GM23338 (cell line): ENCODE data around the gene RIN3. TPM values are rescaled to one million over a fixed set of nuclear protein-coding genes. Genes with fewer than 3 reads are reported as not detected.

ENCODE experiments used
- ATAC-seq: fragments of 200-7000 bp; cut with Tn5 transposase; 3 replicates; pipeline ENCODE4 v1.9.1; 2020
- DNase-seq: peaks from one replicate; pipeline ENCODE4 v3.0.0-alpha.2; 2015; ENCODE audit warnings: low spot score
- H2AFZ ChIP-seq: fragments of 200-600 bp; sonication (generic); 2 replicates; pipeline ENCODE4 v1.8.0; 2016; ENCODE audit warnings: antibody characterized with exemption, mild to moderate bottlenecking, moderate library complexity
- H3F3A ChIP-seq: fragments of 200-600 bp; sonication (generic); replicated peaks from 2 replicates; pipeline ENCODE4 v1.8.0; 2017; ENCODE audit warnings: antibody characterized with exemption, mixed run types, low read depth
- H3K27ac ChIP-seq: fragments of 200-600 bp; sonication (generic); 2 replicates; pipeline ENCODE4 v1.6.1; 2016; ENCODE audit warnings: low read depth
- H3K27me3 ChIP-seq: fragments of 200-600 bp; sonication (generic); 2 replicates; pipeline ENCODE4 v1.8.0; 2016; ENCODE audit warnings: mild to moderate bottlenecking, mixed run types, moderate library complexity; ENCODE audit not compliant: insufficient read depth
- H3K36me3 ChIP-seq: fragments of 200-600 bp; sonication (generic); 2 replicates; pipeline ENCODE4 v1.8.0; 2016; ENCODE audit warnings: mild to moderate bottlenecking; ENCODE audit not compliant: insufficient read depth
- H3K4me1 ChIP-seq: fragments of 200-600 bp; sonication (generic); 2 replicates; pipeline ENCODE4 v1.8.0; 2016; ENCODE audit warnings: mild to moderate bottlenecking, moderate library complexity; ENCODE audit not compliant: insufficient read depth
- H3K4me2 ChIP-seq: fragments of 200-600 bp; sonication (generic); 2 replicates; pipeline ENCODE4 v1.7.1; 2017; ENCODE audit warnings: mixed run types
- H3K4me3 ChIP-seq: fragments of 200-600 bp; sonication (generic); 2 replicates; pipeline ENCODE4 v1.6.1; 2016; ENCODE audit warnings: mixed run types
- H3K79me2 ChIP-seq: fragments of 200-600 bp; sonication (generic); replicated peaks from 2 replicates; pipeline ENCODE4 v1.8.0; 2017; ENCODE audit warnings: mild to moderate bottlenecking; ENCODE audit not compliant: insufficient read depth
- H3K9me2 ChIP-seq: fragments of 200-600 bp; sonication (generic); 2 replicates; pipeline ENCODE4 v1.8.0; 2017; ENCODE audit not compliant: insufficient read depth
- H4K20me1 ChIP-seq: fragments of 200-600 bp; sonication (generic); replicated peaks from 2 replicates; pipeline ENCODE4 v1.8.0; 2017; ENCODE audit warnings: mild to moderate bottlenecking; ENCODE audit not compliant: insufficient read depth
- H3K27ac Mint-ChIP-seq: 2 replicates; pipeline ENCODE4 v1.8.0; 2020; ENCODE audit warnings: inconsistent platforms, mild to moderate bottlenecking, moderate library complexity, mixed read lengths
- H3K27me3 Mint-ChIP-seq: 3 replicates; pipeline ENCODE4 v1.8.0; 2022; ENCODE audit warnings: low read depth, mild to moderate bottlenecking, moderate library complexity, mixed read lengths, inconsistent platforms; ENCODE audit not compliant: insufficient read depth, poor library complexity
- H3K36me3 Mint-ChIP-seq: 3 replicates; pipeline ENCODE4 v1.8.0; 2021; ENCODE audit warnings: low read depth, mild to moderate bottlenecking, inconsistent platforms, moderate library complexity, mixed read lengths
- H3K4me1 Mint-ChIP-seq: 3 replicates; pipeline ENCODE4 v1.8.0; 2020; ENCODE audit warnings: mild to moderate bottlenecking, inconsistent platforms, mixed read lengths
- H3K4me3 Mint-ChIP-seq: 3 replicates; pipeline ENCODE4 v1.8.0; 2021; ENCODE audit warnings: moderate library complexity, mild to moderate bottlenecking, inconsistent platforms, mixed read lengths
- H3K9me3 Mint-ChIP-seq: 3 replicates; pipeline ENCODE4 v1.8.0; 2020; ENCODE audit warnings: moderate library complexity, mild to moderate bottlenecking, inconsistent platforms, mixed read lengths
- CREB1 ChIP-seq: fragments of 250-450 bp; sonication (Bioruptor Pico); IDR thresholded peaks from 2 replicates; pipeline ENCODE4 v1.5.0; 2020; ENCODE audit warnings: low read depth, mild to moderate bottlenecking, moderate library complexity
- EZH2 ChIP-seq: fragments of 200-600 bp; sonication (generic); IDR thresholded peaks from one replicate; pipeline ENCODE4 v1.8.0; 2017; ENCODE audit warnings: antibody characterized with exemption, mild to moderate bottlenecking, low read depth; ENCODE audit not compliant: unreplicated experiment
- EZH2phosphoT487 ChIP-seq: fragments of 200-600 bp; sonication (generic); IDR thresholded peaks from one replicate; pipeline ENCODE4 v1.8.1; 2018; ENCODE audit warnings: antibody characterized with exemption; ENCODE audit not compliant: unreplicated experiment
- JUNB ChIP-seq: IDR thresholded peaks from one replicate; pipeline ENCODE4 v1.6.1; 2016; ENCODE audit warnings: antibody characterized with exemption; ENCODE audit not compliant: unreplicated experiment
- NANOG ChIP-seq: IDR thresholded peaks from 2 replicates; pipeline ENCODE4 v1.6.1; 2016; ENCODE audit warnings: antibody characterized with exemption, borderline replicate concordance
- POLR2AphosphoS5 ChIP-seq: IDR thresholded peaks from 2 replicates; pipeline ENCODE4 v1.6.1; 2016; ENCODE audit warnings: antibody characterized with exemption, low read depth
- STAT1 ChIP-seq: IDR thresholded peaks from one replicate; pipeline ENCODE4 v1.6.1; 2016; ENCODE audit warnings: antibody characterized with exemption; ENCODE audit not compliant: unreplicated experiment
- ZNF114 ChIP-seq: fragments of 250-450 bp; sonication (Bioruptor Pico); IDR thresholded peaks from 2 replicates; pipeline ENCODE4 v1.5.0; 2020; ENCODE audit warnings: mild to moderate bottlenecking, moderate library complexity
- ZNF331 ChIP-seq: fragments of 250-450 bp; sonication (Bioruptor Pico); IDR thresholded peaks from 2 replicates; pipeline ENCODE4 v1.5.0; 2020; ENCODE audit warnings: low read depth, mild to moderate bottlenecking, moderate library complexity
- polyA plus RNA-seq: library from polyadenylated mRNA; unstranded; fragments of >200 nt; fragmentation: Nextera tagmentation; extraction: Ambion mirVana; gene quantifications from 2 replicates; pipeline ENCODE4 v1.2.1, GENCODE V29; 2016
- total RNA-seq: library from RNA; depleted of rRNA; stranded (reverse); fragments of >200 nt; shearing (Covaris generic); gene quantifications from 2 replicates; pipeline ENCODE4 v1.2.3, GENCODE V29; 2014
- TF ChIP-seq, protein P1 (sequence below): fragments of 250-450 bp; sonication (Bioruptor Pico); IDR thresholded peaks from 2 replicates; pipeline ENCODE4 v1.5.0; 2020; ENCODE audit warnings: mild to moderate bottlenecking, moderate library complexity
- TF ChIP-seq, protein P2 (sequence below), 2 experiments: fragments of 200-600 bp in 1 of 2; sonication (generic) in 1 of 2; conservative IDR thresholded peaks; 2 replicates each; pipeline versions ENCODE4 v1.5.1 to v1.6.1; 2016 to 2017; ENCODE audit warnings: antibody characterized with exemption in 2 of 2, low read depth in 2 of 2, mild to moderate bottlenecking in 2 of 2, moderate library complexity in 1 of 2
- TF ChIP-seq, protein P3 (sequence below): IDR thresholded peaks from one replicate; pipeline ENCODE4 v1.6.1; 2018; ENCODE audit warnings: antibody characterized with exemption; ENCODE audit not compliant: unreplicated experiment

The RIN3 gene
- total and polyA plus RNA-seq, 2 experiments from 2014 or later: 0.97 to 1.5 TPM

DNA sequence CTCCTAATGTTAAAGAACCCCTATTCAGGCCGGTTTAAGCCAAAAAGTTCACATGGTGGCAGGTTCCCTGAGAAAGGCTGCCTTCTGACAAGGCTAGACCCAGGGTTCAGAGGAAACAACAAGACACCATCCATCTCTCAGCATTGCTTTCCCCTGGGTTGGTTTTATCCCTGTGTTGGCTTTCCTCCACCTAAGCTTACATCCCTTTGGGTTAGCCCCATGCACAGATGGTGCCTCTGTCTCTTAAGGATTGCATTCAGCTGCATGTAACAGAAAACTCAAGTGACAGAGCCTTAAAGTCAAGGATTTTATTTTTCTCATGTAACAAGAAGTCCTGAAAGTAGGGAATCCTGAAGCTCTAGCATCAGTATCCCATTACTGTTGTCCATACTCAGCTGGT lies 42.8 kb upstream of the RIN3 start:
- Histone ChIP-seq H3K4me3 (no peak overlapping the region), H3K79me2 (no peaks in the 10 kb centered on the region), H3F3A (no peaks in the 10 kb centered on the region), H4K20me1 (no peaks in the 10 kb centered on the region), H3K9me2 (peaks cover 10% of the 10 kb centered on the region; the same call in 1 of the 2 replicates), H2AFZ (no peak overlapping the region), H3K27ac (no peak overlapping the region), H3K4me1 (peaks cover 10% of the 10 kb centered on the region), H3K4me2 (peak overlapping the region; percentile 40; the same call in 1 of the 2 replicates), H3K36me3 (no peaks in the 10 kb centered on the region), H3K27me3 (no peaks in the 10 kb centered on the region)
- peaks cover 2% of the 10 kb centered on the region for H3K27me3 Mint-ChIP-seq
- H3K9me3 Mint-ChIP-seq: peaks cover 14% of the 10 kb centered on the region
- DNase-seq (no peak), ATAC-seq (no peak)
- peaks cover 36% of the 10 kb centered on the region for H3K4me1 Mint-ChIP-seq
- TF ChIP-seq, protein P1, sequence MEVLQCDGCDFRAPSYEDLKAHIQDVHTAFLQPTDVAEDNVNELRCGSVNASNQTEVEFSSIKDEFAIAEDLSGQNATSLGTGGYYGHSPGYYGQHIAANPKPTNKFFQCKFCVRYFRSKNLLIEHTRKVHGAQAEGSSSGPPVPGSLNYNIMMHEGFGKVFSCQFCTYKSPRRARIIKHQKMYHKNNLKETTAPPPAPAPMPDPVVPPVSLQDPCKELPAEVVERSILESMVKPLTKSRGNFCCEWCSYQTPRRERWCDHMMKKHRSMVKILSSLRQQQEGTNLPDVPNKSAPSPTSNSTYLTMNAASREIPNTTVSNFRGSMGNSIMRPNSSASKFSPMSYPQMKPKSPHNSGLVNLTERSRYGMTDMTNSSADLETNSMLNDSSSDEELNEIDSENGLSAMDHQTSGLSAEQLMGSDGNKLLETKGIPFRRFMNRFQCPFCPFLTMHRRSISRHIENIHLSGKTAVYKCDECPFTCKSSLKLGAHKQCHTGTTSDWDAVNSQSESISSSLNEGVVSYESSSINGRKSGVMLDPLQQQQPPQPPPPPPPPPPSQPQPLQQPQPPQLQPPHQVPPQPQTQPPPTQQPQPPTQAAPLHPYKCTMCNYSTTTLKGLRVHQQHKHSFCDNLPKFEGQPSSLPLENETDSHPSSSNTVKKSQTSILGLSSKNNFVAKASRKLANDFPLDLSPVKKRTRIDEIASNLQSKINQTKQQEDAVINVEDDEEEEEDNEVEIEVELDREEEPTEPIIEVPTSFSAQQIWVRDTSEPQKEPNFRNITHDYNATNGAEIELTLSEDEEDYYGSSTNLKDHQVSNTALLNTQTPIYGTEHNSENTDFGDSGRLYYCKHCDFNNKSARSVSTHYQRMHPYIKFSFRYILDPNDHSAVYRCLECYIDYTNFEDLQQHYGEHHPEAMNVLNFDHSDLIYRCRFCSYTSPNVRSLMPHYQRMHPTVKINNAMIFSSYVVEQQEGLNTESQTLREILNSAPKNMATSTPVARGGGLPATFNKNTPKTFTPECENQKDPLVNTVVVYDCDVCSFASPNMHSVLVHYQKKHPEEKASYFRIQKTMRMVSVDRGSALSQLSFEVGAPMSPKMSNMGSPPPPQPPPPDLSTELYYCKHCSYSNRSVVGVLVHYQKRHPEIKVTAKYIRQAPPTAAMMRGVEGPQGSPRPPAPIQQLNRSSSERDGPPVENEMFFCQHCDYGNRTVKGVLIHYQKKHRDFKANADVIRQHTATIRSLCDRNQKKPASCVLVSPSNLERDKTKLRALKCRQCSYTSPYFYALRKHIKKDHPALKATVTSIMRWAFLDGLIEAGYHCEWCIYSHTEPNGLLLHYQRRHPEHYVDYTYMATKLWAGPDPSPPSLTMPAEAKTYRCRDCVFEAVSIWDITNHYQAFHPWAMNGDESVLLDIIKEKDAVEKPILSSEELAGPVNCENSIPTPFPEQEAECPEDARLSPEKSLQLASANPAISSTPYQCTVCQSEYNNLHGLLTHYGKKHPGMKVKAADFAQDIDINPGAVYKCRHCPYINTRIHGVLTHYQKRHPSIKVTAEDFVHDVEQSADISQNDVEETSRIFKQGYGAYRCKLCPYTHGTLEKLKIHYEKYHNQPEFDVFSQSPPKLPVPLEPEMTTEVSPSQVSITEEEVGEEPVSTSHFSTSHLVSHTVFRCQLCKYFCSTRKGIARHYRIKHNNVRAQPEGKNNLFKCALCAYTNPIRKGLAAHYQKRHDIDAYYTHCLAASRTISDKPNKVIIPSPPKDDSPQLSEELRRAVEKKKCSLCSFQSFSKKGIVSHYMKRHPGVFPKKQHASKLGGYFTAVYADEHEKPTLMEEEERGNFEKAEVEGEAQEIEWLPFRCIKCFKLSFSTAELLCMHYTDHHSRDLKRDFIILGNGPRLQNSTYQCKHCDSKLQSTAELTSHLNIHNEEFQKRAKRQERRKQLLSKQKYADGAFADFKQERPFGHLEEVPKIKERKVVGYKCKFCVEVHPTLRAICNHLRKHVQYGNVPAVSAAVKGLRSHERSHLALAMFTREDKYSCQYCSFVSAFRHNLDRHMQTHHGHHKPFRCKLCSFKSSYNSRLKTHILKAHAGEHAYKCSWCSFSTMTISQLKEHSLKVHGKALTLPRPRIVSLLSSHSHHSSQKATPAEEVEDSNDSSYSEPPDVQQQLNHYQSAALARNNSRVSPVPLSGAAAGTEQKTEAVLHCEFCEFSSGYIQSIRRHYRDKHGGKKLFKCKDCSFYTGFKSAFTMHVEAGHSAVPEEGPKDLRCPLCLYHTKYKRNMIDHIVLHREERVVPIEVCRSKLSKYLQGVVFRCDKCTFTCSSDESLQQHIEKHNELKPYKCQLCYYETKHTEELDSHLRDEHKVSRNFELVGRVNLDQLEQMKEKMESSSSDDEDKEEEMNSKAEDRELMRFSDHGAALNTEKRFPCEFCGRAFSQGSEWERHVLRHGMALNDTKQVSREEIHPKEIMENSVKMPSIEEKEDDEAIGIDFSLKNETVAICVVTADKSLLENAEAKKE: no peak
- TF ChIP-seq, protein P2, sequence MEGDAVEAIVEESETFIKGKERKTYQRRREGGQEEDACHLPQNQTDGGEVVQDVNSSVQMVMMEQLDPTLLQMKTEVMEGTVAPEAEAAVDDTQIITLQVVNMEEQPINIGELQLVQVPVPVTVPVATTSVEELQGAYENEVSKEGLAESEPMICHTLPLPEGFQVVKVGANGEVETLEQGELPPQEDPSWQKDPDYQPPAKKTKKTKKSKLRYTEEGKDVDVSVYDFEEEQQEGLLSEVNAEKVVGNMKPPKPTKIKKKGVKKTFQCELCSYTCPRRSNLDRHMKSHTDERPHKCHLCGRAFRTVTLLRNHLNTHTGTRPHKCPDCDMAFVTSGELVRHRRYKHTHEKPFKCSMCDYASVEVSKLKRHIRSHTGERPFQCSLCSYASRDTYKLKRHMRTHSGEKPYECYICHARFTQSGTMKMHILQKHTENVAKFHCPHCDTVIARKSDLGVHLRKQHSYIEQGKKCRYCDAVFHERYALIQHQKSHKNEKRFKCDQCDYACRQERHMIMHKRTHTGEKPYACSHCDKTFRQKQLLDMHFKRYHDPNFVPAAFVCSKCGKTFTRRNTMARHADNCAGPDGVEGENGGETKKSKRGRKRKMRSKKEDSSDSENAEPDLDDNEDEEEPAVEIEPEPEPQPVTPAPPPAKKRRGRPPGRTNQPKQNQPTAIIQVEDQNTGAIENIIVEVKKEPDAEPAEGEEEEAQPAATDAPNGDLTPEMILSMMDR (conservative IDR thresholded peaks at IDR 0.05; ENCODE audit: low read depth in 2 of 2): no peak
- TF ChIP-seq POLR2AphosphoS5 (no peak), ZNF331 (CRISPR knock-in tag) (no peak), EZH2phosphoT487 (no peak), STAT1 (no peak), JUNB (no peak), EZH2 (no peak), NANOG (no peak), CREB1 (no peak), ZNF114 (CRISPR knock-in tag) (no peak)
- TF ChIP-seq, protein P3, sequence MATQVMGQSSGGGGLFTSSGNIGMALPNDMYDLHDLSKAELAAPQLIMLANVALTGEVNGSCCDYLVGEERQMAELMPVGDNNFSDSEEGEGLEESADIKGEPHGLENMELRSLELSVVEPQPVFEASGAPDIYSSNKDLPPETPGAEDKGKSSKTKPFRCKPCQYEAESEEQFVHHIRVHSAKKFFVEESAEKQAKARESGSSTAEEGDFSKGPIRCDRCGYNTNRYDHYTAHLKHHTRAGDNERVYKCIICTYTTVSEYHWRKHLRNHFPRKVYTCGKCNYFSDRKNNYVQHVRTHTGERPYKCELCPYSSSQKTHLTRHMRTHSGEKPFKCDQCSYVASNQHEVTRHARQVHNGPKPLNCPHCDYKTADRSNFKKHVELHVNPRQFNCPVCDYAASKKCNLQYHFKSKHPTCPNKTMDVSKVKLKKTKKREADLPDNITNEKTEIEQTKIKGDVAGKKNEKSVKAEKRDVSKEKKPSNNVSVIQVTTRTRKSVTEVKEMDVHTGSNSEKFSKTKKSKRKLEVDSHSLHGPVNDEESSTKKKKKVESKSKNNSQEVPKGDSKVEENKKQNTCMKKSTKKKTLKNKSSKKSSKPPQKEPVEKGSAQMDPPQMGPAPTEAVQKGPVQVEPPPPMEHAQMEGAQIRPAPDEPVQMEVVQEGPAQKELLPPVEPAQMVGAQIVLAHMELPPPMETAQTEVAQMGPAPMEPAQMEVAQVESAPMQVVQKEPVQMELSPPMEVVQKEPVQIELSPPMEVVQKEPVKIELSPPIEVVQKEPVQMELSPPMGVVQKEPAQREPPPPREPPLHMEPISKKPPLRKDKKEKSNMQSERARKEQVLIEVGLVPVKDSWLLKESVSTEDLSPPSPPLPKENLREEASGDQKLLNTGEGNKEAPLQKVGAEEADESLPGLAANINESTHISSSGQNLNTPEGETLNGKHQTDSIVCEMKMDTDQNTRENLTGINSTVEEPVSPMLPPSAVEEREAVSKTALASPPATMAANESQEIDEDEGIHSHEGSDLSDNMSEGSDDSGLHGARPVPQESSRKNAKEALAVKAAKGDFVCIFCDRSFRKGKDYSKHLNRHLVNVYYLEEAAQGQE: no peak
- H3K36me3 Mint-ChIP-seq: peaks cover 8% of the 10 kb centered on the region; the same call in 2 of the 3 replicates
- no peak overlapping the region for H3K27ac Mint-ChIP-seq
- no peak overlapping the region for H3K4me3 Mint-ChIP-seq
